HepG2 (cell line): Measurements from ENCODE around the gene TPCN2. TPM values are rescaled to one million over a fixed set of nuclear protein-coding genes. Genes with fewer than 3 reads are reported as not detected.

ENCODE experiments used
- EHMT2 ChIP-seq: fragments of 200-600 bp; sonication (generic); IDR thresholded peaks from 2 replicates; pipeline ENCODE4 v1.7.0; 2017; ENCODE audit warnings: antibody characterized with exemption, low read depth, low read length, borderline replicate concordance
- GATAD1 ChIP-seq: IDR thresholded peaks from 2 replicates; pipeline ENCODE4 v1.6.1; 2016; ENCODE audit warnings: missing genetic modification reagents, missing compliant biosample characterization
- KAT7 ChIP-seq: IDR thresholded peaks from 2 replicates; pipeline ENCODE4 v1.6.1; 2018; ENCODE audit warnings: borderline replicate concordance, missing compliant biosample characterization
- MBNL3 ChIP-seq: fragments of 250-450 bp; sonication (Bioruptor Pico); conservative IDR thresholded peaks from 2 replicates; pipeline ENCODE4 v1.8.0; 2022; ENCODE audit warnings: mild to moderate bottlenecking, inconsistent platforms
- NAIF1 ChIP-seq: sonication (generic); formaldehyde crosslinking; IDR thresholded peaks from 2 replicates; pipeline ENCODE4 v1.5.0; 2020; ENCODE audit warnings: mild to moderate bottlenecking, missing genetic modification reagents, borderline replicate concordance
- RAD21 ChIP-seq: fragments of 450-650 bp; formaldehyde crosslinking; IDR thresholded peaks from 2 replicates; pipeline ENCODE4 v1.5.0; 2020; ENCODE audit warnings: mild to moderate bottlenecking
- SALL1 ChIP-seq: sonication (generic); formaldehyde crosslinking; IDR thresholded peaks from 2 replicates; pipeline ENCODE4 v1.8.0; 2022; ENCODE audit warnings: mild to moderate bottlenecking, missing genetic modification reagents
- SOX13 ChIP-seq, 3 experiments: fragments of 450-650 bp in 1 of 3; sonication (generic) in 1 of 3; formaldehyde crosslinking in 1 of 3; IDR thresholded peaks in 2 of 3; conservative IDR thresholded peaks in 1 of 3; 2 replicates each; pipeline versions ENCODE4 v1.5.0 to v1.6.1; 2016 to 2020; ENCODE audit warnings: antibody characterized with exemption in 1 of 3, mild to moderate bottlenecking in 1 of 3, missing compliant biosample characterization in 1 of 3, missing genetic modification reagents in 1 of 3, moderate library complexity in 1 of 3
- SP1 ChIP-seq, 2 experiments: fragments of 450-650 bp in 1 of 2; sonication (generic) in 1 of 2; formaldehyde crosslinking in 1 of 2; IDR thresholded peaks; 2 replicates each; pipeline versions ENCODE4 v1.4.0 to v1.6.1; 2016 to 2020; ENCODE audit warnings: missing genetic modification reagents in 1 of 2
- SRF ChIP-seq: IDR thresholded peaks from 2 replicates; pipeline ENCODE4 v1.6.1; 2011; ENCODE audit warnings: mild to moderate bottlenecking, low read depth, low read length, moderate library complexity
- SRSF1 ChIP-seq: fragments of 200-400 bp; formaldehyde crosslinking; optimal IDR thresholded peaks from 2 replicates; pipeline ENCODE3; 2017; ENCODE audit warnings: mild to moderate bottlenecking, low read depth, low read length, moderate library complexity
- ZBTB1 ChIP-seq: sonication (generic); formaldehyde crosslinking; IDR thresholded peaks from 2 replicates; pipeline ENCODE4 v1.4.0; 2020; ENCODE audit warnings: missing genetic modification reagents, borderline replicate concordance
- ZNF446 ChIP-seq: sonication (generic); formaldehyde crosslinking; IDR thresholded peaks from 2 replicates; pipeline ENCODE4 v1.5.0; 2020; ENCODE audit warnings: mild to moderate bottlenecking, missing genetic modification reagents
- ZNF607 ChIP-seq: sonication (generic); formaldehyde crosslinking; IDR thresholded peaks from 2 replicates; pipeline ENCODE4 v1.5.1; 2020; ENCODE audit warnings: missing genetic modification reagents, mild to moderate bottlenecking, borderline replicate concordance
- ZNF749 ChIP-seq: sonication (generic); formaldehyde crosslinking; IDR thresholded peaks from 2 replicates; pipeline ENCODE4 v1.8.0; 2022; ENCODE audit warnings: mild to moderate bottlenecking, missing genetic modification reagents, moderate library complexity, borderline replicate concordance
- polyA plus RNA-seq, 8 experiments: library from polyadenylated mRNA; depleted of rRNA in 3 of 8; stranded (reverse) in 7 of 8; unstranded in 1 of 8; fragments of >200 nt; fragmentation: Illumina TruSeq in 4 of 8; extraction: Trizol in 4 of 8; gene quantifications; 2 replicates each; pipeline versions ENCODE4 v1.2.1 to v1.2.3, GENCODE V29; 2011 to 2016; ENCODE audit warnings: low read depth in 4 of 8, missing spikeins in 1 of 8, mixed read lengths in 1 of 8; ENCODE audit not compliant: insufficient read depth in 1 of 8
- total RNA-seq, 5 experiments: library from RNA; depleted of rRNA; stranded (reverse); fragments of >200 nt; fragmentation: Illumina TruSeq; extraction: Trizol; gene quantifications; 2 replicates each; pipeline ENCODE4 v1.2.3, GENCODE V29; 2016; ENCODE audit warnings: low read depth in 1 of 5
- TF ChIP-seq, protein P1 (sequence below): IDR thresholded peaks from 2 replicates; pipeline ENCODE4 v1.6.1; 2018; ENCODE audit warnings: missing genetic modification reagents, mild to moderate bottlenecking, missing compliant biosample characterization
- TF ChIP-seq, protein P2 (sequence below): sonication (generic); formaldehyde crosslinking; IDR thresholded peaks from 2 replicates; pipeline ENCODE4 v1.9.0; 2021; ENCODE audit warnings: missing genetic modification reagents, mild to moderate bottlenecking, borderline replicate concordance
- TF ChIP-seq, protein P3 (sequence below): sonication (generic); formaldehyde crosslinking; IDR thresholded peaks from 2 replicates; pipeline ENCODE4 v1.4.0; 2020; ENCODE audit warnings: low read depth, mild to moderate bottlenecking, missing genetic modification reagents
- TF ChIP-seq, protein P4 (sequence below): sonication (generic); formaldehyde crosslinking; IDR thresholded peaks from 2 replicates; pipeline ENCODE4 v1.4.0; 2020; ENCODE audit warnings: missing genetic modification reagents
- TF ChIP-seq, protein P5 (sequence below): IDR thresholded peaks from 2 replicates; pipeline ENCODE4 v1.6.1; 2016
- TF ChIP-seq, protein P6 (sequence below): conservative IDR thresholded peaks from 2 replicates; pipeline ENCODE4 v1.6.1; 2018; ENCODE audit warnings: missing genetic modification reagents

Gene TPCN2
- total and polyA plus RNA-seq, 2 of the 13 experiments (the other 11 are each of a cell fraction or from before 2014, with no cell fraction given), result 5.6 to 5.9 TPM

DNA sequence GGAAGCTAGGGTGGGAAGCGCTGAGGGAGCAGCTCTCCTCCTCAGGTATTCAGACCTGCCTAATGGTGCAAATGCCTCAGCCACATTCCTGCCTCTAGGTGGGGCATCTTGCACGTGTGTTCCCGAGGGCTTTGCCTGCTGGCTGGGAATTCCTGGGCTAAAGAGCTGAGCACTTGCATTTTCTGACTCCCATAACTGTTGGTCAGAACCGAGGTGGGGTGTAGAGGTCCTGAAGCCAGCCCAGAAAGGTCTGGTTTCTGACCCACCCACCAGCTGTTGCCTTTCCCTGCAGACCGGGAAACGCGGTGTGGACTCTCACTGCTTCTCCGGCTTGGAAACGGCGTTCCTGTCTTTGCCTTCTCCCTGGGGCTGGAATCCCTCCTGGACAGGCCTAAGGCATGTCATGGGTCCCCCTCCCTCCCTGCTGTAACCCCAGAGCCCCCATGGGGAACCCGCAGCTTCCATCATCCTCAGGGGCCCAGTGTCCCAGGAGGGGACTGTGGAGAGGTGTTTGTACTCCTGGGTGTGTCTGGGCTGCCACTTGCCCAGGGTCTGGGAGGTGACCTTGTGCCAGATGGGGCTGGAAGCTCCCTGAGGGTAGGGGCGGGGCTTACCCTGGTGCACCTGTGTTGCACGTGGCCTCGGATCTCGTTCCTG lies 83.0 kb downstream of the TPCN2 start (continued):
- TF ChIP-seq EHMT2 (no peak), SRSF1 (no peak), ZNF446 (CRISPR knock-in tag) (no peak), ZBTB1 (CRISPR knock-in tag) (no peak), ZNF607 (CRISPR knock-in tag) (no peak), RAD21 (CRISPR knock-in tag) (peak; percentile 82), NAIF1 (no peak), SALL1 (CRISPR knock-in tag) (peak; percentile 56; the same call in 1 of the 2 replicates), SOX13 (IDR thresholded peaks at IDR 0.05) (no peak), SOX13 (CRISPR knock-in tag; conservative IDR thresholded peaks at IDR 0.05 in 1 of 2, IDR thresholded peaks at IDR 0.05 in 1 of 2) (peak in 1 of 2 experiments; percentile 18; a peak in 1 of 4 replicates), KAT7 (no peak), SP1 (IDR thresholded peaks at IDR 0.05) (no peak), SP1 (CRISPR knock-in tag; IDR thresholded peaks at IDR 0.05) (no peak), GATAD1 (CRISPR knock-in tag) (no peak), MBNL3 (CRISPR knock-in tag) (no peak), SRF (no peak), ZNF749 (no peak)
- TF ChIP-seq, protein P1, sequence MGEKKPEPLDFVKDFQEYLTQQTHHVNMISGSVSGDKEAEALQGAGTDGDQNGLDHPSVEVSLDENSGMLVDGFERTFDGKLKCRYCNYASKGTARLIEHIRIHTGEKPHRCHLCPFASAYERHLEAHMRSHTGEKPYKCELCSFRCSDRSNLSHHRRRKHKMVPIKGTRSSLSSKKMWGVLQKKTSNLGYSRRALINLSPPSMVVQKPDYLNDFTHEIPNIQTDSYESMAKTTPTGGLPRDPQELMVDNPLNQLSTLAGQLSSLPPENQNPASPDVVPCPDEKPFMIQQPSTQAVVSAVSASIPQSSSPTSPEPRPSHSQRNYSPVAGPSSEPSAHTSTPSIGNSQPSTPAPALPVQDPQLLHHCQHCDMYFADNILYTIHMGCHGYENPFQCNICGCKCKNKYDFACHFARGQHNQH (CRISPR knock-in tag), result peak; percentile 56; the same call in 1 of the 2 replicates
- TF ChIP-seq, protein P2, sequence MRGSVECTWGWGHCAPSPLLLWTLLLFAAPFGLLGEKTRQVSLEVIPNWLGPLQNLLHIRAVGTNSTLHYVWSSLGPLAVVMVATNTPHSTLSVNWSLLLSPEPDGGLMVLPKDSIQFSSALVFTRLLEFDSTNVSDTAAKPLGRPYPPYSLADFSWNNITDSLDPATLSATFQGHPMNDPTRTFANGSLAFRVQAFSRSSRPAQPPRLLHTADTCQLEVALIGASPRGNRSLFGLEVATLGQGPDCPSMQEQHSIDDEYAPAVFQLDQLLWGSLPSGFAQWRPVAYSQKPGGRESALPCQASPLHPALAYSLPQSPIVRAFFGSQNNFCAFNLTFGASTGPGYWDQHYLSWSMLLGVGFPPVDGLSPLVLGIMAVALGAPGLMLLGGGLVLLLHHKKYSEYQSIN (CRISPR knock-in tag), result no peak
- TF ChIP-seq, protein P3, sequence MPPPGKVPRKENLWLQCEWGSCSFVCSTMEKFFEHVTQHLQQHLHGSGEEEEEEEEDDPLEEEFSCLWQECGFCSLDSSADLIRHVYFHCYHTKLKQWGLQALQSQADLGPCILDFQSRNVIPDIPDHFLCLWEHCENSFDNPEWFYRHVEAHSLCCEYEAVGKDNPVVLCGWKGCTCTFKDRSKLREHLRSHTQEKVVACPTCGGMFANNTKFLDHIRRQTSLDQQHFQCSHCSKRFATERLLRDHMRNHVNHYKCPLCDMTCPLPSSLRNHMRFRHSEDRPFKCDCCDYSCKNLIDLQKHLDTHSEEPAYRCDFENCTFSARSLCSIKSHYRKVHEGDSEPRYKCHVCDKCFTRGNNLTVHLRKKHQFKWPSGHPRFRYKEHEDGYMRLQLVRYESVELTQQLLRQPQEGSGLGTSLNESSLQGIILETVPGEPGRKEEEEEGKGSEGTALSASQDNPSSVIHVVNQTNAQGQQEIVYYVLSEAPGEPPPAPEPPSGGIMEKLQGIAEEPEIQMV (CRISPR knock-in tag), result no peak
- TF ChIP-seq, protein P4, sequence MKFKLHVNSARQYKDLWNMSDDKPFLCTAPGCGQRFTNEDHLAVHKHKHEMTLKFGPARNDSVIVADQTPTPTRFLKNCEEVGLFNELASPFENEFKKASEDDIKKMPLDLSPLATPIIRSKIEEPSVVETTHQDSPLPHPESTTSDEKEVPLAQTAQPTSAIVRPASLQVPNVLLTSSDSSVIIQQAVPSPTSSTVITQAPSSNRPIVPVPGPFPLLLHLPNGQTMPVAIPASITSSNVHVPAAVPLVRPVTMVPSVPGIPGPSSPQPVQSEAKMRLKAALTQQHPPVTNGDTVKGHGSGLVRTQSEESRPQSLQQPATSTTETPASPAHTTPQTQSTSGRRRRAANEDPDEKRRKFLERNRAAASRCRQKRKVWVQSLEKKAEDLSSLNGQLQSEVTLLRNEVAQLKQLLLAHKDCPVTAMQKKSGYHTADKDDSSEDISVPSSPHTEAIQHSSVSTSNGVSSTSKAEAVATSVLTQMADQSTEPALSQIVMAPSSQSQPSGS (CRISPR knock-in tag), result peak; percentile 48; the same call in 1 of the 2 replicates
- TF ChIP-seq, protein P5, sequence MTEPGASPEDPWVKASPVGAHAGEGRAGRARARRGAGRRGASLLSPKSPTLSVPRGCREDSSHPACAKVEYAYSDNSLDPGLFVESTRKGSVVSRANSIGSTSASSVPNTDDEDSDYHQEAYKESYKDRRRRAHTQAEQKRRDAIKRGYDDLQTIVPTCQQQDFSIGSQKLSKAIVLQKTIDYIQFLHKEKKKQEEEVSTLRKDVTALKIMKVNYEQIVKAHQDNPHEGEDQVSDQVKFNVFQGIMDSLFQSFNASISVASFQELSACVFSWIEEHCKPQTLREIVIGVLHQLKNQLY (CRISPR knock-in tag), result peak; percentile 22; the same call in 1 of the 2 replicates
- TF ChIP-seq, protein P6, sequence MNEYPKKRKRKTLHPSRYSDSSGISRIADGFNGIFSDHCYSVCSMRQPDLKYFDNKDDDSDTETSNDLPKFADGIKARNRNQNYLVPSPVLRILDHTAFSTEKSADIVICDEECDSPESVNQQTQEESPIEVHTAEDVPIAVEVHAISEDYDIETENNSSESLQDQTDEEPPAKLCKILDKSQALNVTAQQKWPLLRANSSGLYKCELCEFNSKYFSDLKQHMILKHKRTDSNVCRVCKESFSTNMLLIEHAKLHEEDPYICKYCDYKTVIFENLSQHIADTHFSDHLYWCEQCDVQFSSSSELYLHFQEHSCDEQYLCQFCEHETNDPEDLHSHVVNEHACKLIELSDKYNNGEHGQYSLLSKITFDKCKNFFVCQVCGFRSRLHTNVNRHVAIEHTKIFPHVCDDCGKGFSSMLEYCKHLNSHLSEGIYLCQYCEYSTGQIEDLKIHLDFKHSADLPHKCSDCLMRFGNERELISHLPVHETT (CRISPR knock-in tag), result 0 out of 2 replicates have a peak, but pooled peaks have one; percentile 31
